ENCODE results near the gene SCAMP2. TPM values are rescaled to one million over a fixed set of nuclear protein-coding genes. Genes with fewer than 3 reads are reported as not detected.

Gene SCAMP2
- total RNA-seq, 1 donor from 2014 or later, result 56.4 TPM

- no peak overlapping the region for H3K27ac ChIP-seq (ENCODE audit: low read depth, low read length)
- H4K20me1 ChIP-seq (ENCODE audit: insufficient read depth, low read length), result peaks cover 8% of the 10 kb centered on the region
- H3K27me3 ChIP-seq (ENCODE audit: insufficient read depth, low read length), result no peaks in the 10 kb centered on the region
- H3K9me3 Mint-ChIP-seq (ENCODE audit: unreplicated experiment), result no peaks in the 10 kb centered on the region
- no peak overlapping the region for H2AFZ ChIP-seq (ENCODE audit: low read depth, low read length)
- peaks cover 15% of the 10 kb centered on the region for H3K36me3 ChIP-seq (ENCODE audit: insufficient read depth, low read length)
- H3K4me3 ChIP-seq (ENCODE audit: insufficient read depth, low read depth, low read length), result no peak overlapping the region
- H3K79me2 ChIP-seq (ENCODE audit: insufficient read depth, low read length), result no peaks in the 10 kb centered on the region
- no peak overlapping the region for H3K4me3 Mint-ChIP-seq (ENCODE audit: unreplicated experiment)
- H3K4me2 ChIP-seq (ENCODE audit: low read length), result no peak overlapping the region
- no peak overlapping the region for H3K27ac Mint-ChIP-seq (ENCODE audit: unreplicated experiment)
- no peaks in the 10 kb centered on the region for H3K27me3 Mint-ChIP-seq (ENCODE audit: low read depth, unreplicated experiment)
- DNase-seq (ENCODE audit: low read depth) (no peak), FAIRE-seq (no peak)
- no peak overlapping the region for H3K9ac ChIP-seq (ENCODE audit: low read length)
- TF ChIP-seq EZH2 (IDR thresholded peaks at IDR 0.05; ENCODE audit: insufficient read depth, low read length), result no peak
- no peaks in the 10 kb centered on the region for H3K4me1 Mint-ChIP-seq (ENCODE audit: low read depth, unreplicated experiment)
- peaks cover 9% of the 10 kb centered on the region for H3K36me3 Mint-ChIP-seq (ENCODE audit: low read depth, unreplicated experiment)
- no peaks in the 10 kb centered on the region for H3K9me3 ChIP-seq (ENCODE audit: insufficient read depth, low read depth, low read length)
- no peaks in the 10 kb centered on the region for H3K4me1 ChIP-seq (ENCODE audit: insufficient read depth, low read length)
Measured at GRCh38 chr15:74850393-74850792, 22.8 kb downstream of the SCAMP2 start.

DNA sequence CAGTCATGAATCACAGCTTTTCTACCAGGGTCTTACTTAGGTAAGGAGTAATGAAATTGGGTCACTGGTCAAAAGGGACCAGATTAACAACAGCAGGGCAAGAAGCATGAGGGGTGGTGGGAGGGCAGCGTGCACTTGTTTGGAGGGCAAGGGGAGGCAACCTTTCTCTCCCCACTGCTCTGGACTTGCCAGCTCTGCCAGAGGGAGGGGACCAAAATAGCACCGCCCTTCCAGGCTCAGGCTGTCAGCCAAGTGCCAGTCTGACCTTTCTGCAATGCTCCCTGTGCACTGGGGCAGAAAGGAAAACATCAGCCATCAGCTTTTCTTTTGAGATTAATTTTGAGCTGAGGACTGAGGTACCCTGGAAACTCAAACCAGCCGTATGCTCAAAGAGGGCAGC lies 25.7 kb downstream of the SCAMP2 start:
- peaks cover 6% of the 10 kb centered on the region for H3K4me1 ChIP-seq (ENCODE audit: insufficient read depth, low read length)
- peaks cover 9% of the 10 kb centered on the region for H3K36me3 Mint-ChIP-seq (ENCODE audit: low read depth, unreplicated experiment)
- no peak for FAIRE-seq
- no peak overlapping the region for H3K4me3 Mint-ChIP-seq (ENCODE audit: unreplicated experiment)
- H3K27ac ChIP-seq (ENCODE audit: low read depth, low read length), result no peak overlapping the region
- no peak overlapping the region for H3K4me2 ChIP-seq (ENCODE audit: low read length)
- H4K20me1 ChIP-seq (ENCODE audit: insufficient read depth, low read length), result no peaks in the 10 kb centered on the region
- peaks cover 13% of the 10 kb centered on the region for H3K36me3 ChIP-seq (ENCODE audit: insufficient read depth, low read length)
- H3K9ac ChIP-seq (ENCODE audit: low read length), result no peak overlapping the region
- no peak overlapping the region for H2AFZ ChIP-seq (ENCODE audit: low read depth, low read length)
- no peak overlapping the region for H3K4me3 ChIP-seq (ENCODE audit: insufficient read depth, low read depth, low read length)
- no peak for DNase-seq (ENCODE audit: low read depth)
- H3K27me3 Mint-ChIP-seq (ENCODE audit: low read depth, unreplicated experiment), result no peaks in the 10 kb centered on the region
- no peaks in the 10 kb centered on the region for H3K79me2 ChIP-seq (ENCODE audit: insufficient read depth, low read length)
- no peaks in the 10 kb centered on the region for H3K27me3 ChIP-seq (ENCODE audit: insufficient read depth, low read length)
- TF ChIP-seq EZH2 (IDR thresholded peaks at IDR 0.05; ENCODE audit: insufficient read depth, low read length), result no peak
- TF ChIP-seq, protein P1, sequence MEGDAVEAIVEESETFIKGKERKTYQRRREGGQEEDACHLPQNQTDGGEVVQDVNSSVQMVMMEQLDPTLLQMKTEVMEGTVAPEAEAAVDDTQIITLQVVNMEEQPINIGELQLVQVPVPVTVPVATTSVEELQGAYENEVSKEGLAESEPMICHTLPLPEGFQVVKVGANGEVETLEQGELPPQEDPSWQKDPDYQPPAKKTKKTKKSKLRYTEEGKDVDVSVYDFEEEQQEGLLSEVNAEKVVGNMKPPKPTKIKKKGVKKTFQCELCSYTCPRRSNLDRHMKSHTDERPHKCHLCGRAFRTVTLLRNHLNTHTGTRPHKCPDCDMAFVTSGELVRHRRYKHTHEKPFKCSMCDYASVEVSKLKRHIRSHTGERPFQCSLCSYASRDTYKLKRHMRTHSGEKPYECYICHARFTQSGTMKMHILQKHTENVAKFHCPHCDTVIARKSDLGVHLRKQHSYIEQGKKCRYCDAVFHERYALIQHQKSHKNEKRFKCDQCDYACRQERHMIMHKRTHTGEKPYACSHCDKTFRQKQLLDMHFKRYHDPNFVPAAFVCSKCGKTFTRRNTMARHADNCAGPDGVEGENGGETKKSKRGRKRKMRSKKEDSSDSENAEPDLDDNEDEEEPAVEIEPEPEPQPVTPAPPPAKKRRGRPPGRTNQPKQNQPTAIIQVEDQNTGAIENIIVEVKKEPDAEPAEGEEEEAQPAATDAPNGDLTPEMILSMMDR (IDR thresholded peaks at IDR 0.05; ENCODE audit: insufficient read depth, low read depth, low read length), result no peak
- no peaks in the 10 kb centered on the region for H3K4me1 Mint-ChIP-seq (ENCODE audit: low read depth, unreplicated experiment)
- H3K9me3 Mint-ChIP-seq (ENCODE audit: unreplicated experiment), result no peaks in the 10 kb centered on the region
- no peak overlapping the region for H3K27ac Mint-ChIP-seq (ENCODE audit: unreplicated experiment)
- no peaks in the 10 kb centered on the region for H3K9me3 ChIP-seq (ENCODE audit: insufficient read depth, low read depth, low read length)

DNA sequence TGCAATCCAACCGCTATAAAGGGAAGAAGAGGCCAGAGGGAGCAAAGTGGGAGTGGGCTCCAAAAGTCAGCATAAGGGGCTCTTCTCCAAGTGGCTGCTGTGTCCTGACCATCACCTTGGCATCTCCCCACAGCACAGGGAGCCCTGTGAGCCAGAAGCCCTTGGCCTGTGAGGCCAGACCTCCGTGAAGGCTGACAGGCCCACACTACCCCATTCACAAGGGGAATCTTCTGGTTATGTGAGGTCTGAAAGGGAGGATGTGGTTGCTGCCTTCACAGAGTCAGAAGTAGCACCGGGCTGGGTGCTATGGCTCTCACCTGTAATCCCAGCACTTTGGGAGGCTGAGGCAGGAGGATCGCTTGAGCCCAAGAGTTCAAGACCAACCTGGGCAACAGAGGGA lies 27.6 kb downstream of the SCAMP2 start:
- no peaks in the 10 kb centered on the region for H3K27me3 Mint-ChIP-seq (ENCODE audit: low read depth, unreplicated experiment)
- peaks cover 9% of the 10 kb centered on the region for H3K36me3 Mint-ChIP-seq (ENCODE audit: low read depth, unreplicated experiment)

More for the DNA sequence above, 27.6 kb downstream of the SCAMP2 start:
- Histone ChIP-seq H3K27me3 (ENCODE audit: insufficient read depth, low read length) (no peaks in the 10 kb centered on the region), H3K4me2 (ENCODE audit: low read length) (no peak overlapping the region), H3K9me3 (ENCODE audit: insufficient read depth, low read depth, low read length) (no peaks in the 10 kb centered on the region), H4K20me1 (ENCODE audit: insufficient read depth, low read length) (peaks cover 12% of the 10 kb centered on the region), H3K36me3 (ENCODE audit: insufficient read depth, low read length) (peaks cover 8% of the 10 kb centered on the region), H3K4me1 (ENCODE audit: insufficient read depth, low read length) (peaks cover 12% of the 10 kb centered on the region), H3K79me2 (ENCODE audit: insufficient read depth, low read length) (no peaks in the 10 kb centered on the region), H3K27ac (ENCODE audit: low read depth, low read length) (no peak overlapping the region), H3K9ac (ENCODE audit: low read length) (no peak overlapping the region), H2AFZ (ENCODE audit: low read depth, low read length) (no peak overlapping the region), H3K4me3 (ENCODE audit: insufficient read depth, low read depth, low read length) (no peak overlapping the region)
- no peak overlapping the region for H3K27ac Mint-ChIP-seq (ENCODE audit: unreplicated experiment)
- no peak for FAIRE-seq
- TF ChIP-seq EZH2 (IDR thresholded peaks at IDR 0.05; ENCODE audit: insufficient read depth, low read length), result no peak
- TF ChIP-seq, protein P1 (IDR thresholded peaks at IDR 0.05; ENCODE audit: insufficient read depth, low read depth, low read length), result no peak
- H3K4me3 Mint-ChIP-seq (ENCODE audit: unreplicated experiment), result no peak overlapping the region
- no peaks in the 10 kb centered on the region for H3K9me3 Mint-ChIP-seq (ENCODE audit: unreplicated experiment)
- no peaks in the 10 kb centered on the region for H3K4me1 Mint-ChIP-seq (ENCODE audit: low read depth, unreplicated experiment)
- DNase-seq (ENCODE audit: low read depth), result no peak

Data from astrocyte (in vitro differentiated cells and primary cell).